HCT116 (cell line): ENCODE results near the gene GZMH. TPM values are rescaled to one million over a fixed set of nuclear protein-coding genes. Genes with fewer than 3 reads are reported as not detected.

Experiments used
- ATAC-seq: fragments of 200-7000 bp; cut with Tn5 transposase; 2 replicates; pipeline ENCODE4 v1.9.1; 2020; ENCODE audit warnings: mild to moderate bottlenecking, moderate library complexity
- BruUV-seq: library from RNA; stranded (reverse); fragments of 400-500 nt; replicated peaks from 2 replicates; lab custom pipeline; 2021; lab: Mats Ljungman, UMichigan
- CTCF ChIA-PET: fragments of 300-600 bp; sonication (Branson Sonifier 250); formaldehyde crosslinking; loops from one replicate; lab custom pipeline; 2021; ENCODE audit warnings: antibody characterized with exemption; lab: Charles Lee
- POLR2A ChIA-PET: fragments of 300-600, 350-600 bp; sonication (Branson Sonifier 250); formaldehyde crosslinking; loops from one replicate; lab custom pipeline; 2021; ENCODE audit warnings: antibody characterized with exemption; lab: Charles Lee
- RAD21 ChIA-PET, 2 experiments: fragments of 300-600 bp; sonication (Branson Sonifier 250); formaldehyde crosslinking; loops; one replicate each; lab custom pipeline; 2023; ENCODE audit warnings: low total read pairs in 2 of 2; ENCODE audit not compliant: uncharacterized antibody in 2 of 2, unreplicated experiment in 2 of 2, low non-redundant PET in 1 of 2; lab: Charles Lee
- DNase-seq: peaks from one replicate; pipeline ENCODE4 v3.0.0-alpha.2; 2010; ENCODE audit warnings: low read depth, low spot score
- H2AFZ ChIP-seq: fragments of 200-600 bp; shearing (Covaris generic), sonication (generic); 2 replicates; pipeline ENCODE4 v1.6.1; 2017; ENCODE audit warnings: low read depth, mixed run types, mixed read lengths, antibody characterized with exemption, low read length; ENCODE audit not compliant: poor library complexity, severe bottlenecking
- H3K27ac ChIP-seq: 2 replicates; pipeline ENCODE4 v1.5.1; 2012; ENCODE audit warnings: low read depth, low read length
- H3K27me3 ChIP-seq: fragments of 200-600 bp; sonication (generic); 2 replicates; pipeline ENCODE4 v1.6.1; 2016; ENCODE audit warnings: mixed run types, low read length, mixed read lengths; ENCODE audit not compliant: insufficient read depth
- H3K36me3 ChIP-seq, 2 experiments: fragments of 200-500 bp in 1 of 2; fragments of 200-600 bp in 1 of 2; sonication (Bioruptor generic) in 1 of 2; sonication (generic) in 1 of 2; 2 replicates each; pipeline versions ENCODE4 v1.5.1 to v1.6.1; 2014 to 2016; ENCODE audit warnings: low read length in 2 of 2, inconsistent platforms in 1 of 2, mixed read lengths in 1 of 2, mixed run types in 1 of 2; ENCODE audit not compliant: insufficient read depth in 2 of 2, control insufficient read depth in 1 of 2
- H3K4me1 ChIP-seq, 2 experiments: fragments of 200-600 bp in 1 of 2; sonication (generic) in 1 of 2; 2 replicates each; pipeline versions ENCODE4 v1.5.1 to v1.6.1; 2012 to 2017; ENCODE audit warnings: low read length in 2 of 2, inconsistent platforms in 1 of 2, mild to moderate bottlenecking in 1 of 2, mixed read lengths in 1 of 2, mixed run types in 1 of 2, moderate library complexity in 1 of 2; ENCODE audit not compliant: insufficient read depth in 2 of 2, control insufficient read depth in 1 of 2
- H3K4me2 ChIP-seq: fragments of 200-600 bp; sonication (generic); 2 replicates; pipeline ENCODE4 v1.6.1; 2017; ENCODE audit warnings: mixed run types, low read length, mixed read lengths
- H3K4me3 ChIP-seq, 2 experiments: fragments of 200-600 bp in 1 of 2; sonication (generic) in 1 of 2; replicated peaks in 1 of 2; 2 replicates each; pipeline ENCODE4 v1.5.1; 2011 to 2016; ENCODE audit warnings: low read length in 2 of 2, control low read depth in 1 of 2, low read depth in 1 of 2, mild to moderate bottlenecking in 1 of 2, mixed read lengths in 1 of 2, mixed run types in 1 of 2
- H3K79me2 ChIP-seq: fragments of 200-600 bp; sonication (generic); 2 replicates; pipeline ENCODE4 v1.6.1; 2017; ENCODE audit warnings: mild to moderate bottlenecking, mixed run types, low read length, moderate library complexity, mixed read lengths; ENCODE audit not compliant: insufficient read depth
- H3K9ac ChIP-seq: fragments of 200-600 bp; sonication (generic); 2 replicates; pipeline ENCODE4 v1.6.1; 2016; ENCODE audit warnings: low read length, mixed read lengths
- H3K9me2 ChIP-seq: fragments of 200-600 bp; sonication (generic), shearing (Covaris generic); 2 replicates; pipeline ENCODE4 v1.6.1; 2017; ENCODE audit warnings: mixed run types, mild to moderate bottlenecking, moderate library complexity; ENCODE audit not compliant: insufficient read depth
- H3K9me3 ChIP-seq, 2 experiments: fragments of 200-500 bp in 1 of 2; fragments of 200-600 bp in 1 of 2; sonication (Bioruptor generic) in 1 of 2; sonication (generic) in 1 of 2; 2 replicates each; pipeline ENCODE4 v1.6.1; 2014 to 2017; ENCODE audit warnings: low read length in 2 of 2, mixed read lengths in 2 of 2, inconsistent platforms in 1 of 2, low read depth in 1 of 2, mild to moderate bottlenecking in 1 of 2, mixed run types in 1 of 2, moderate library complexity in 1 of 2; ENCODE audit not compliant: control insufficient read depth in 1 of 2, insufficient read depth in 1 of 2
- H4K20me1 ChIP-seq: fragments of 200-600 bp; sonication (generic), shearing (Covaris generic); 2 replicates; pipeline ENCODE4 v1.6.1; 2017; ENCODE audit warnings: mixed run types, mild to moderate bottlenecking, moderate library complexity; ENCODE audit not compliant: insufficient read depth
- CBX3 ChIP-seq: IDR thresholded peaks from 2 replicates; pipeline ENCODE4 v1.6.1; 2012; ENCODE audit warnings: low read depth
- CEBPB ChIP-seq: IDR thresholded peaks from 2 replicates; pipeline ENCODE4 v1.6.1; 2012; ENCODE audit warnings: low read depth
- EZH2 ChIP-seq: fragments of 200-600 bp; sonication (generic); IDR thresholded peaks from 2 replicates; pipeline ENCODE4 v1.6.1; 2017; ENCODE audit warnings: antibody characterized with exemption, mixed run types
- EZH2phosphoT487 ChIP-seq: fragments of 200-600 bp; IDR thresholded peaks from 2 replicates; pipeline ENCODE4 v1.6.1; 2018; ENCODE audit warnings: antibody characterized with exemption, borderline replicate concordance
- JUND ChIP-seq: IDR thresholded peaks from 2 replicates; pipeline ENCODE4 v1.6.1; 2012
- MAX ChIP-seq: IDR thresholded peaks from 2 replicates; pipeline ENCODE4 v1.6.1; 2012
- POLR2A ChIP-seq: IDR thresholded peaks from 2 replicates; pipeline ENCODE4 v1.7.0; 2011; ENCODE audit warnings: borderline replicate concordance; ENCODE audit not compliant: insufficient read depth, insufficient read length; ENCODE audit errors: extremely low read depth
- POLR2AphosphoS5 ChIP-seq: IDR thresholded peaks from 2 replicates; pipeline ENCODE4 v1.6.1; 2011; ENCODE audit warnings: mild to moderate bottlenecking, low read depth, low read length, moderate library complexity
- RAD21 ChIP-seq: IDR thresholded peaks from 2 replicates; pipeline ENCODE4 v1.6.1; 2012; ENCODE audit warnings: low read depth, mild to moderate bottlenecking
- SIN3A ChIP-seq: IDR thresholded peaks from 2 replicates; pipeline ENCODE4 v1.6.1; 2012; ENCODE audit warnings: low read depth
- SP1 ChIP-seq: IDR thresholded peaks from 2 replicates; pipeline ENCODE4 v1.6.1; 2012; ENCODE audit warnings: low read depth
- SRF ChIP-seq: IDR thresholded peaks from 2 replicates; pipeline ENCODE4 v1.6.1; 2012; ENCODE audit warnings: low read depth
- TCF7L2 ChIP-seq: IDR thresholded peaks from 2 replicates; pipeline ENCODE4 v1.7.0; 2011; ENCODE audit warnings: borderline replicate concordance, inconsistent platforms; ENCODE audit not compliant: insufficient read depth, insufficient read length; ENCODE audit errors: extremely low read depth
- YY1 ChIP-seq: IDR thresholded peaks from 2 replicates; pipeline ENCODE4 v1.6.1; 2011; ENCODE audit warnings: low read length, low read depth, moderate library complexity, mild to moderate bottlenecking; ENCODE audit not compliant: insufficient replicate concordance; ENCODE audit errors: extremely low read depth
- ZFX ChIP-seq: fragments of 450-650 bp; IDR thresholded peaks from 2 replicates; pipeline ENCODE4 v1.6.1; 2017
- ZNF274 ChIP-seq: fragments of 200-500 bp; sonication (Bioruptor generic); IDR thresholded peaks from 2 replicates; pipeline ENCODE4 v1.6.1; 2014; ENCODE audit warnings: mild to moderate bottlenecking, low read depth, low read length, inconsistent platforms
- intact Hi-C: fragments of 100-400 bp; cut with micrococcal nuclease; formaldehyde crosslinking; loops from 2 replicates; pipeline ENCODE4 v1.10.0; 2022
- total RNA-seq: library from RNA; stranded (reverse); gene quantifications from one replicate; pipeline ENCODE4 v1.2.1, GENCODE V29; 2021; ENCODE audit not compliant: unreplicated experiment
- TF ChIP-seq, protein P1 (sequence below): IDR thresholded peaks from 2 replicates; pipeline ENCODE4 v1.6.1; 2011; ENCODE audit warnings: mild to moderate bottlenecking, low read length, moderate library complexity; ENCODE audit not compliant: insufficient replicate concordance; ENCODE audit errors: extremely low read depth
- TF ChIP-seq, protein P2 (sequence below), 3 experiments: fragments of 200-600 bp in 1 of 3; sonication (generic) in 1 of 3; IDR thresholded peaks in 2 of 3; conservative IDR thresholded peaks in 1 of 3; 2 replicates each; pipeline ENCODE4 v1.5.1; 2012 to 2017; ENCODE audit warnings: low read depth in 2 of 3, low read length in 2 of 3, antibody characterized with exemption in 1 of 3, borderline replicate concordance in 1 of 3, control low read depth in 1 of 3, mild to moderate bottlenecking in 1 of 3, mixed read lengths in 1 of 3, mixed run types in 1 of 3, moderate library complexity in 1 of 3; ENCODE audit not compliant: insufficient read depth in 1 of 3

The GZMH gene
- total RNA-seq, 1 experiment from 2014 or later, result not detected

DNA sequence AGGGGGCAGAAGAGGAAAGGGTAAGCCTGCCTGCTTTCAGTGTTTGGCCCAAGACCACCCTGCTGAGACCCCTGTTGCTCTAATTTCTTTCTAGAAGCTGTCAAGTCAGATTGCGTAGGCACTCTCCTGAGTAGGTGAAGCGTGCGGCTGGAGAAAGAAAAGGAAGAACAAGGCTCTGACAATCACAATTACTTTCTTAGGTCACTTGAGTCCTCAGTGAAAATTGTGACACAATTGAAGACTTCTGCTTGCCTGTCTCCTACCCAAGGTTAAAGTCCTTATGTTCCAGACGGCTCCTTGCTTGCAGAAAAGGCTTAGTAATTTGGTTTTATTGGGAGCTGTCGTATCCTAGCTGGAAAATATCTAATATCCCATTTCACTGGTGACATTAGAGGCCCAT lies 32.7 kb downstream of the GZMH start:
- Histone ChIP-seq H3K9me3 (no peaks in the 10 kb centered on the region), H3K79me2 (no peaks in the 10 kb centered on the region), H3K4me1 (no peaks in the 10 kb centered on the region), H3K9ac (no peak overlapping the region), H3K4me2 (no peak overlapping the region), H3K9me2 (no peaks in the 10 kb centered on the region), H3K27ac (no peak overlapping the region), H3K4me3 (no peak overlapping the region), H4K20me1 (no peaks in the 10 kb centered on the region), H2AFZ (no peak overlapping the region), H3K36me3 (no peaks in the 10 kb centered on the region), H3K27me3 (peaks cover 8% of the 10 kb centered on the region; the same call in 1 of the 2 replicates)
- TF ChIP-seq CEBPB, result no peak
- no peak for TF ChIP-seq EZH2phosphoT487
- no peak for TF ChIP-seq JUND
- TF ChIP-seq RAD21, result no peak
- no peak for TF ChIP-seq YY1
- no peak for TF ChIP-seq ZFX
- no peak for TF ChIP-seq CBX3
- TF ChIP-seq ZNF274, result no peak
- TF ChIP-seq POLR2A, result no peak
- no peak for TF ChIP-seq POLR2AphosphoS5
- TF ChIP-seq, protein P1, sequence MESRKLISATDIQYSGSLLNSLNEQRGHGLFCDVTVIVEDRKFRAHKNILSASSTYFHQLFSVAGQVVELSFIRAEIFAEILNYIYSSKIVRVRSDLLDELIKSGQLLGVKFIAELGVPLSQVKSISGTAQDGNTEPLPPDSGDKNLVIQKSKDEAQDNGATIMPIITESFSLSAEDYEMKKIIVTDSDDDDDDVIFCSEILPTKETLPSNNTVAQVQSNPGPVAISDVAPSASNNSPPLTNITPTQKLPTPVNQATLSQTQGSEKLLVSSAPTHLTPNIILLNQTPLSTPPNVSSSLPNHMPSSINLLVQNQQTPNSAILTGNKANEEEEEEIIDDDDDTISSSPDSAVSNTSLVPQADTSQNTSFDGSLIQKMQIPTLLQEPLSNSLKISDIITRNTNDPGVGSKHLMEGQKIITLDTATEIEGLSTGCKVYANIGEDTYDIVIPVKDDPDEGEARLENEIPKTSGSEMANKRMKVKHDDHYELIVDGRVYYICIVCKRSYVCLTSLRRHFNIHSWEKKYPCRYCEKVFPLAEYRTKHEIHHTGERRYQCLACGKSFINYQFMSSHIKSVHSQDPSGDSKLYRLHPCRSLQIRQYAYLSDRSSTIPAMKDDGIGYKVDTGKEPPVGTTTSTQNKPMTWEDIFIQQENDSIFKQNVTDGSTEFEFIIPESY, result no peak
- no peak for TF ChIP-seq SRF
- TF ChIP-seq SP1, result no peak
- TF ChIP-seq SIN3A, result no peak
- TF ChIP-seq, protein P2, sequence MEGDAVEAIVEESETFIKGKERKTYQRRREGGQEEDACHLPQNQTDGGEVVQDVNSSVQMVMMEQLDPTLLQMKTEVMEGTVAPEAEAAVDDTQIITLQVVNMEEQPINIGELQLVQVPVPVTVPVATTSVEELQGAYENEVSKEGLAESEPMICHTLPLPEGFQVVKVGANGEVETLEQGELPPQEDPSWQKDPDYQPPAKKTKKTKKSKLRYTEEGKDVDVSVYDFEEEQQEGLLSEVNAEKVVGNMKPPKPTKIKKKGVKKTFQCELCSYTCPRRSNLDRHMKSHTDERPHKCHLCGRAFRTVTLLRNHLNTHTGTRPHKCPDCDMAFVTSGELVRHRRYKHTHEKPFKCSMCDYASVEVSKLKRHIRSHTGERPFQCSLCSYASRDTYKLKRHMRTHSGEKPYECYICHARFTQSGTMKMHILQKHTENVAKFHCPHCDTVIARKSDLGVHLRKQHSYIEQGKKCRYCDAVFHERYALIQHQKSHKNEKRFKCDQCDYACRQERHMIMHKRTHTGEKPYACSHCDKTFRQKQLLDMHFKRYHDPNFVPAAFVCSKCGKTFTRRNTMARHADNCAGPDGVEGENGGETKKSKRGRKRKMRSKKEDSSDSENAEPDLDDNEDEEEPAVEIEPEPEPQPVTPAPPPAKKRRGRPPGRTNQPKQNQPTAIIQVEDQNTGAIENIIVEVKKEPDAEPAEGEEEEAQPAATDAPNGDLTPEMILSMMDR (IDR thresholded peaks at IDR 0.05 in 2 of 3, conservative IDR thresholded peaks at IDR 0.05 in 1 of 3; ENCODE audit: borderline replicate concordance in 1 of 3, insufficient read depth in 1 of 3, low read depth in 2 of 3, low read length in 2 of 3), result no peak
- TF ChIP-seq TCF7L2, result no peak
- TF ChIP-seq MAX, result no peak
- TF ChIP-seq EZH2, result no peak
- BruUV-seq, result no TSS peak
- DNase-seq (no peak), ATAC-seq (no peak)
- CTCF ChIA-PET, result no interaction called here
- intact Hi-C loops, result no loop called here
- POLR2A ChIA-PET, result no interaction called here
- RAD21 ChIA-PET, result no interaction called here
